ENCODE data around the gene MAP3K5.

The MAP3K5 gene

GRCh38 chr6:136643850-136644596, 148.3 kb downstream of the MAP3K5 start:
- DNase-seq (ENCODE audit: low spot score) = peak; percentile 78

GRCh38 chr6:136641873-136642465, 150.3 kb downstream of the MAP3K5 start:
- no peak for DNase-seq (ENCODE audit: low spot score)

GRCh38 chr6:136641166-136641565, 151.1 kb downstream of the MAP3K5 start:
- DNase-seq (ENCODE audit: low spot score) = no peak

GRCh38 chr6:136640132-136640915, 152.0 kb downstream of the MAP3K5 start:
- no peak for DNase-seq (ENCODE audit: low spot score)

- no peak for DNase-seq (ENCODE audit: low spot score)
Measured at GRCh38 chr6:136639702-136640101, 152.6 kb downstream of the MAP3K5 start.

GRCh38 chr6:136635615-136636014, 156.7 kb downstream of the MAP3K5 start:
- DNase-seq (ENCODE audit: low spot score) = no peak

- DNase-seq (ENCODE audit: low spot score) = no peak
Measured at GRCh38 chr6:136633355-136633754, 158.9 kb downstream of the MAP3K5 start.

- DNase-seq (ENCODE audit: low spot score) = no peak
Measured at GRCh38 chr6:136628996-136629395, 163.3 kb downstream of the MAP3K5 start.

GRCh38 chr6:136627191-136627590, 165.1 kb downstream of the MAP3K5 start:
- DNase-seq (ENCODE audit: low spot score) = no peak

- no peak for DNase-seq (ENCODE audit: low spot score)
Measured at GRCh38 chr6:136625293-136625692, 167.0 kb downstream of the MAP3K5 start.

- DNase-seq (ENCODE audit: low spot score) = no peak
Measured at GRCh38 chr6:136624347-136624746, 167.9 kb downstream of the MAP3K5 start.

GRCh38 chr6:136618086-136618485, 174.2 kb downstream of the MAP3K5 start:
- no peak for DNase-seq (ENCODE audit: low spot score)

GRCh38 chr6:136616527-136616926, 175.8 kb downstream of the MAP3K5 start:
- DNase-seq (ENCODE audit: low spot score) = no peak

GRCh38 chr6:136614994-136615393, 177.3 kb downstream of the MAP3K5 start:
- DNase-seq (ENCODE audit: low spot score) = no peak

- DNase-seq (ENCODE audit: low spot score) = no peak
Measured at GRCh38 chr6:136614350-136614749, 177.9 kb downstream of the MAP3K5 start.

- no peak for DNase-seq (ENCODE audit: low spot score)
Measured at GRCh38 chr6:136613477-136613876, 178.8 kb downstream of the MAP3K5 start.

- DNase-seq (ENCODE audit: low spot score) = no peak
Measured at GRCh38 chr6:136612666-136613389, 179.4 kb downstream of the MAP3K5 start.

GRCh38 chr6:136611746-136612145, 180.5 kb downstream of the MAP3K5 start:
- no peak for DNase-seq (ENCODE audit: low spot score)

- no peak for DNase-seq (ENCODE audit: low spot score)
Measured at GRCh38 chr6:136611133-136611532, 181.1 kb downstream of the MAP3K5 start.

- peak; percentile 14 for DNase-seq (ENCODE audit: low spot score)
Measured at GRCh38 chr6:136609873-136610706, 182.2 kb downstream of the MAP3K5 start.

GRCh38 chr6:136608991-136609390, 183.3 kb downstream of the MAP3K5 start:
- DNase-seq (ENCODE audit: low spot score) = no peak

All from activated CD4-positive, alpha-beta T cell treated with anti-CD3 and anti-CD28 coated beads, Interleukin-2, Interleukin-4, amounts not matched to agents 100 ng/mL and 50 ng/mL, durations not matched to agents 16 hours and 8 hours (primary cell).